ENCODE measurements around the gene DYRK2.

- TF ChIP-seq, protein P1, sequence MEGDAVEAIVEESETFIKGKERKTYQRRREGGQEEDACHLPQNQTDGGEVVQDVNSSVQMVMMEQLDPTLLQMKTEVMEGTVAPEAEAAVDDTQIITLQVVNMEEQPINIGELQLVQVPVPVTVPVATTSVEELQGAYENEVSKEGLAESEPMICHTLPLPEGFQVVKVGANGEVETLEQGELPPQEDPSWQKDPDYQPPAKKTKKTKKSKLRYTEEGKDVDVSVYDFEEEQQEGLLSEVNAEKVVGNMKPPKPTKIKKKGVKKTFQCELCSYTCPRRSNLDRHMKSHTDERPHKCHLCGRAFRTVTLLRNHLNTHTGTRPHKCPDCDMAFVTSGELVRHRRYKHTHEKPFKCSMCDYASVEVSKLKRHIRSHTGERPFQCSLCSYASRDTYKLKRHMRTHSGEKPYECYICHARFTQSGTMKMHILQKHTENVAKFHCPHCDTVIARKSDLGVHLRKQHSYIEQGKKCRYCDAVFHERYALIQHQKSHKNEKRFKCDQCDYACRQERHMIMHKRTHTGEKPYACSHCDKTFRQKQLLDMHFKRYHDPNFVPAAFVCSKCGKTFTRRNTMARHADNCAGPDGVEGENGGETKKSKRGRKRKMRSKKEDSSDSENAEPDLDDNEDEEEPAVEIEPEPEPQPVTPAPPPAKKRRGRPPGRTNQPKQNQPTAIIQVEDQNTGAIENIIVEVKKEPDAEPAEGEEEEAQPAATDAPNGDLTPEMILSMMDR (IDR thresholded peaks at IDR 0.05; ENCODE audit: low read length) = no peak
- TF ChIP-seq EZH2 (optimal IDR thresholded peaks at IDR 0.05; ENCODE audit: low read depth, low read length) = no peak
These were observed 30.2 kb upstream of the DYRK2 start for GRCh38 chr12:67618303-67618702.
